Karpas-422 (cell line): ENCODE measurements around the gene CGB1. TPM values are rescaled to one million over a fixed set of nuclear protein-coding genes. Genes with fewer than 3 reads are reported as not detected.

Experiments
- DNase-seq: peaks from one replicate; pipeline ENCODE4 v3.0.0-alpha.2; 2015
- H2AFZ ChIP-seq: fragments of 200-600 bp; sonication (generic); 2 replicates; pipeline ENCODE4 v1.6.1; 2014; ENCODE audit warnings: antibody characterized with exemption, low read length, mixed read lengths
- H3K27ac ChIP-seq: fragments of 200-600 bp; sonication (generic); 2 replicates; pipeline ENCODE4 v1.5.1; 2014; ENCODE audit warnings: mild to moderate bottlenecking, low read length, moderate library complexity
- H3K27me3 ChIP-seq: fragments of 200-600 bp; sonication (generic); 2 replicates; pipeline ENCODE4 v1.6.1; 2014; ENCODE audit warnings: low read length, mixed read lengths
- H3K36me3 ChIP-seq: fragments of 200-600 bp; sonication (generic); 2 replicates; pipeline ENCODE4 v1.6.1; 2014; ENCODE audit warnings: low read length, mixed read lengths; ENCODE audit not compliant: insufficient read depth
- H3K4me1 ChIP-seq: fragments of 200-600 bp; sonication (generic); 2 replicates; pipeline ENCODE4 v1.6.1; 2014; ENCODE audit warnings: mild to moderate bottlenecking, low read length, mixed read lengths
- H3K4me2 ChIP-seq: fragments of 200-600 bp; sonication (generic); 2 replicates; pipeline ENCODE4 v1.6.1; 2014; ENCODE audit warnings: low read length, low read depth, mild to moderate bottlenecking; ENCODE audit not compliant: poor library complexity, severe bottlenecking
- H3K4me3 ChIP-seq: fragments of 200-600 bp; sonication (generic); 2 replicates; pipeline ENCODE4 v1.5.1; 2014; ENCODE audit warnings: mild to moderate bottlenecking, antibody characterized with exemption, low read length, mixed read lengths
- H3K79me2 ChIP-seq: fragments of 200-600 bp; sonication (generic); 2 replicates; pipeline ENCODE4 v1.6.1; 2014; ENCODE audit warnings: mild to moderate bottlenecking, low read length, mixed read lengths
- H3K9ac ChIP-seq: fragments of 200-600 bp; sonication (generic); 2 replicates; pipeline ENCODE4 v1.6.0; 2014; ENCODE audit warnings: low read length
- H3K9me2 ChIP-seq: fragments of 200-600 bp; sonication (generic), shearing (Covaris generic); replicated peaks from 2 replicates; pipeline ENCODE4 v1.6.0; 2014; ENCODE audit warnings: mild to moderate bottlenecking, low read length, moderate library complexity; ENCODE audit not compliant: insufficient read depth
- H3K9me3 ChIP-seq: fragments of 300-700, 200-600 bp; sonication (generic); 2 replicates; pipeline ENCODE4 v1.6.1; 2014; ENCODE audit warnings: low read length, mixed read lengths
- H4K20me1 ChIP-seq: fragments of 200-600 bp; sonication (generic); 2 replicates; pipeline ENCODE4 v1.6.1; 2014; ENCODE audit warnings: mild to moderate bottlenecking, antibody characterized with exemption, low read length, low read depth; ENCODE audit not compliant: insufficient read depth
- small RNA-seq: library from RNA; depleted of rRNA; stranded (forward); fragments of <200 nt; gene quantifications from one replicate; pipeline ENCODE3, GENCODE V24; 2014
- total RNA-seq: library from RNA; depleted of rRNA; stranded (reverse); fragments of >200 nt; shearing (Covaris generic); gene quantifications from 2 replicates; pipeline ENCODE4 v1.2.3, GENCODE V29; 2014; ENCODE audit warnings: low replicate concordance; rRNA removed

CGB1 gene
- total RNA-seq, 1 experiment from 2014 or later, result not detected

GRCh38 chr19:48985711-48986110, 51.0 kb downstream of the CGB1 start:
- Histone ChIP-seq H3K4me2 (no peak overlapping the region), H3K4me3 (no peak overlapping the region), H3K9ac (no peak overlapping the region), H3K36me3 (peaks cover 37% of the 10 kb centered on the region), H4K20me1 (no peaks in the 10 kb centered on the region), H2AFZ (no peak overlapping the region), H3K79me2 (peaks cover 7% of the 10 kb centered on the region), H3K27me3 (no peaks in the 10 kb centered on the region), H3K27ac (no peak overlapping the region), H3K9me3 (no peaks in the 10 kb centered on the region), H3K4me1 (no peaks in the 10 kb centered on the region), H3K9me2 (no peaks in the 10 kb centered on the region)
- DNase-seq, result no peak

Small RNAs within 50 kb of the gene (small RNA-seq; reads per million reads assigned to genes)
- not detected for gene MIR6798
- gene RN7SL708P, result not detected

Other genes starting within 250 kb of the CGB1 start
- gene BCAT2, start 225.9 kb downstream of the CGB1 start, total RNA-seq, result 45.9 and 74.6 TPM in 2 replicates
- 1.0 and 1.9 TPM in 2 replicates for gene HSD17B14, start 200.4 kb downstream of the CGB1 start, total RNA-seq
- gene PLEKHA4, start 168.3 kb downstream of the CGB1 start, total RNA-seq, result not detected in 2 replicates
- 22.6 and 31.3 TPM in 2 replicates for gene PPP1R15A, start 164.5 kb downstream of the CGB1 start, total RNA-seq
- gene TULP2, start 138.2 kb downstream of the CGB1 start, total RNA-seq, result not detected in 2 replicates
- 57.5 and 98.2 TPM in 2 replicates for gene NUCB1, start 136.6 kb downstream of the CGB1 start, total RNA-seq
- gene DHDH, start 103.2 kb downstream of the CGB1 start, total RNA-seq, result 1.4 and 3.3 TPM in 2 replicates
- gene BAX, start 82.0 kb downstream of the CGB1 start, total RNA-seq, result 93.8 and 164 TPM in 2 replicates
- gene FTL, start 71.6 kb downstream of the CGB1 start, total RNA-seq, result 6,036 and 6,638 TPM in 2 replicates
- 39.0 and 42.6 TPM in 2 replicates for gene GYS1, start 43.6 kb downstream of the CGB1 start, total RNA-seq
- gene RUVBL2, start 43.0 kb downstream of the CGB1 start, total RNA-seq, result 107 and 298 TPM in 2 replicates
- gene LHB, start 19.8 kb downstream of the CGB1 start, total RNA-seq, result not detected in 2 replicates
- gene CGB3, start 12.6 kb downstream of the CGB1 start, total RNA-seq, result not detected in 2 replicates
- not detected in 2 replicates for gene CGB2, start 5.0 kb downstream of the CGB1 start, total RNA-seq
- not detected in 2 replicates for gene CGB5, start 7.0 kb upstream of the CGB1 start, total RNA-seq
- not detected in 2 replicates for gene CGB8, start 12.2 kb upstream of the CGB1 start, total RNA-seq
- not detected in 2 replicates for gene CGB7, start 20.9 kb upstream of the CGB1 start, total RNA-seq
- gene NTF4, start 27.9 kb upstream of the CGB1 start, total RNA-seq, result not detected in 2 replicates
- not detected in 2 replicates for gene KCNA7, start 35.8 kb upstream of the CGB1 start, total RNA-seq
- gene SNRNP70, start 48.6 kb upstream of the CGB1 start, total RNA-seq, result 420 and 646 TPM in 2 replicates
- 6.4 and 23.4 TPM in 2 replicates for gene LIN7B, start 77.5 kb upstream of the CGB1 start, total RNA-seq
- 3.4 and 5.5 TPM in 2 replicates for gene C19orf73, start 82.2 kb upstream of the CGB1 start, total RNA-seq
- gene PPFIA3, start 82.6 kb upstream of the CGB1 start, total RNA-seq, result 5.4 and 7.9 TPM in 2 replicates
- gene HRC, start 118.5 kb upstream of the CGB1 start, total RNA-seq, result not detected in 2 replicates
- gene TRPM4, start 120.9 kb upstream of the CGB1 start, total RNA-seq, result not detected in 2 replicates